Upper lobe of right lung (tissue), 1 donor: Measurements from ENCODE around the gene PSMB10. TPM values are rescaled to one million over a fixed set of nuclear protein-coding genes. Genes with fewer than 3 reads are reported as not detected.
A peak's percentile ranks its signal among the peaks of the same experiment; 100 is the strongest.

Experiments used
- ATAC-seq: fragments of 200-7000 bp; cut with Tn5 transposase; one replicate; pipeline ENCODE4 v1.9.1; 2020; ENCODE audit warnings: mild to moderate bottlenecking, moderate library complexity
- DNase-seq: peaks from one replicate; pipeline ENCODE4 v3.0.0-alpha.2; 2020
- H3K27ac ChIP-seq: fragments of 200-600 bp; one replicate; pipeline ENCODE4 v1.8.0; 2022
- H3K27me3 ChIP-seq: fragments of 200-600 bp; one replicate; pipeline ENCODE4 v1.8.0; 2022; ENCODE audit warnings: mild to moderate bottlenecking
- H3K36me3 ChIP-seq: fragments of 200-600 bp; one replicate; pipeline ENCODE4 v1.8.0; 2022
- H3K4me1 ChIP-seq: fragments of 200-600 bp; one replicate; pipeline ENCODE4 v1.8.0; 2022
- H3K4me3 ChIP-seq: fragments of 200-600 bp; one replicate; pipeline ENCODE4 v1.8.0; 2022; ENCODE audit warnings: mild to moderate bottlenecking
- H3K9me3 ChIP-seq: fragments of 200-600 bp; one replicate; pipeline ENCODE4 v1.8.0; 2022
- intact Hi-C: fragments of 100-400 bp; cut with DNase I; formaldehyde crosslinking; loops from one replicate; pipeline ENCODE4 v1.11.0; 2022
- total RNA-seq: library from RNA; stranded (reverse); fragmentation: NEBNext Ultra II Directional; extraction: Animal tissue kit (Norgen Biotek cat#: 25700); gene quantifications from one replicate; pipeline ENCODE4 v1.2.1, GENCODE V29; 2021
- TF ChIP-seq, protein P1 (sequence below): fragments of 200-600 bp; IDR thresholded peaks from one replicate; pipeline ENCODE4 v1.8.0; 2022; ENCODE audit warnings: antibody characterized with exemption
- donor health status: DM: no; HTN: yes; CAD: no; lungs with severe emphysema.

PSMB10 gene
- total RNA-seq, 1 donor from 2014 or later, result 71.6 TPM

DNA sequence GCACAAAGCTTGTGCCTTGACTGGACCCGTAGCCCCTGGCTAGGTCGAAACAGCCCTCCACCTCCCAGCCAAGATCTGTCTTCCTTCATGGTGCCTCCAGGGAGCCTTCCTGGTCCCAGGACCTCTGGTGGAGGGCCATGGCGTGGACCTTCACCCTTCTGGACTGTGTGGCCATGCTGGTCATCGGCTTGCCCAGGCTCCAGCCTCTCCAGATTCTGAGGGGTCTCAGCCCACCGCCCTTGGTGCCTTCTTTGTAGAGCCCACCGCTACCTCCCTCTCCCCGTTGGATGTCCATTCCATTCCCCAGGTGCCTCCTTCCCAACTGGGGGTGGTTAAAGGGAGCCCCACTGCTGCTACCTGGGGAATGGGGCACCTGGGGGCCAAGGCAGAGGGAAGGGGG is 8.5 kb downstream of the PSMB10 start:
- intact Hi-C loops, result loop anchor here (10.0 kb wide), 2 partner anchors 103 to 253 kb away; no protein-coding TSS in a partner anchor
- peaks cover 10% of the 10 kb centered on the region for H3K4me1 ChIP-seq
- no peaks in the 10 kb centered on the region for H3K27me3 ChIP-seq
- peaks cover 25% of the 10 kb centered on the region for H3K36me3 ChIP-seq
- DNase-seq (no peak), ATAC-seq (no peak)
- TF ChIP-seq, protein P1, sequence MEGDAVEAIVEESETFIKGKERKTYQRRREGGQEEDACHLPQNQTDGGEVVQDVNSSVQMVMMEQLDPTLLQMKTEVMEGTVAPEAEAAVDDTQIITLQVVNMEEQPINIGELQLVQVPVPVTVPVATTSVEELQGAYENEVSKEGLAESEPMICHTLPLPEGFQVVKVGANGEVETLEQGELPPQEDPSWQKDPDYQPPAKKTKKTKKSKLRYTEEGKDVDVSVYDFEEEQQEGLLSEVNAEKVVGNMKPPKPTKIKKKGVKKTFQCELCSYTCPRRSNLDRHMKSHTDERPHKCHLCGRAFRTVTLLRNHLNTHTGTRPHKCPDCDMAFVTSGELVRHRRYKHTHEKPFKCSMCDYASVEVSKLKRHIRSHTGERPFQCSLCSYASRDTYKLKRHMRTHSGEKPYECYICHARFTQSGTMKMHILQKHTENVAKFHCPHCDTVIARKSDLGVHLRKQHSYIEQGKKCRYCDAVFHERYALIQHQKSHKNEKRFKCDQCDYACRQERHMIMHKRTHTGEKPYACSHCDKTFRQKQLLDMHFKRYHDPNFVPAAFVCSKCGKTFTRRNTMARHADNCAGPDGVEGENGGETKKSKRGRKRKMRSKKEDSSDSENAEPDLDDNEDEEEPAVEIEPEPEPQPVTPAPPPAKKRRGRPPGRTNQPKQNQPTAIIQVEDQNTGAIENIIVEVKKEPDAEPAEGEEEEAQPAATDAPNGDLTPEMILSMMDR, result no peak
- H3K27ac ChIP-seq, result no peak overlapping the region
- H3K9me3 ChIP-seq, result no peaks in the 10 kb centered on the region
- H3K4me3 ChIP-seq, result no peak overlapping the region

DNA sequence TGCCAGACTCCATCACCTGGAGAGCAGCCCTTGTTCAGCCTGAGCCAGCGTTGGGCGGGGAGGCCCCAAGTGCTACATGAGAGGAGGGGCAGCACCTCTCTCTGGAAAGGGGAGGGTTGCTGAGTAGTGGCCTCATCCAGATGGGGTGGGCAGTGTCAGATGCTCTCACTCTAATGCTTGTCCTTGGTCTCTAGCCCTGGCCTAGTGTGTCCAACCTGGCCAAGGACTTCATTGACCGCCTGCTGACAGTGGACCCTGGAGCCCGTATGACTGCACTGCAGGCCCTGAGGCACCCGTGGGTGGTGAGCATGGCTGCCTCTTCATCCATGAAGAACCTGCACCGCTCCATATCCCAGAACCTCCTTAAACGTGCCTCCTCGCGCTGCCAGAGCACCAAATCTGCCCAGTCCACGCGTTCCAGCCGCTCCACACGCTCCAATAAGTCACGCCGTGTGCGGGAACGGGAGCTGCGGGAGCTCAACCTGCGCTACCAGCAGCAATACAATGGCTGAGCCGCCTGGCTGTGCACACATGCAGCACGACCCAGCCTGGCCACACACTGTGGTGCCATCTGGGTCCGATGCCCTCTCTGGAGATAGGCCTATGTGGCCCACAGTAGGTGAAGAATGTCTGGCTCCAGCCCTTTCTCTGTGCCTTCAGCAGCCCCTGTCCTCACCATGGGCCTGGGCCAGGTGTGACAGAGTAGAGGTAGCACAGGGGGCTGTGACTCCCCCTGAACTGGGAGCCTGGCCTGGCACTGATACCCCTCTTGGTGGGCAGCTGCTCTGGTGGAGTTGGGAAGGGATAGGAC is 9.3 kb downstream of the PSMB10 start:
- Histone ChIP-seq H3K4me3 (no peak overlapping the region), H3K4me1 (peaks cover 10% of the 10 kb centered on the region), H3K36me3 (peaks cover 25% of the 10 kb centered on the region), H3K27ac (no peak overlapping the region), H3K27me3 (no peaks in the 10 kb centered on the region), H3K9me3 (no peaks in the 10 kb centered on the region)
- no peak for ATAC-seq
- no peak for DNase-seq
- intact Hi-C loops, result loop anchor here (10.0 kb wide), 2 partner anchors 103 to 253 kb away; no protein-coding TSS in a partner anchor
- TF ChIP-seq, protein P1, result no peak

DNA sequence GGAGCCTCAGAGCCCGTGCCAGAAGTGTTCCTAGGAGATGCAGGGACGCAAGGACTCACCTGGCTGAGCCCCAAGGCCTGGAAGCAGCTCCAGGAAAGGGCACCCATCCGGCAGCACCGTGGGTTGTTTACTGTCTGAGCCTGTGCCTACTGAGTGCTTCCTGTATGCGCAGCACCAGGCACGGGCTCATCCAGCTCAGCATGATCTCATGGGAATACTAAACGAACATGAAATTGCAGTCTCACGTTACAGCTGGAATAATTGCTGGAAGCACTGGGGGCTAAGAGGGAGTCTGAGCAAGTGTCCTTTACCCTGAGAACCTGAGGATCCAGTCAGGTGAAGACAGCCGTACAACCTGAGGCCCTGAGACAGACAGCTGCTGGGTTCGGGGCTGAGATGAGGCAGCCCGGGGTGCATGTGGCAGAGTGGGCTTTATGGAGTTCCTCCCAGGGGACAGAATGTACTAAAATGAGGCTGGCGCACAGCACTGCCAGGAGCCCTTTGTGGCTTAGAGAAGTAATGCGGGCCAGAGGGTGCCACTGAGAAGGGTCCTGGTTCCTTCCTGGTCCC is 10.4 kb downstream of the PSMB10 start:
- peaks cover 10% of the 10 kb centered on the region for H3K4me1 ChIP-seq

DNA sequence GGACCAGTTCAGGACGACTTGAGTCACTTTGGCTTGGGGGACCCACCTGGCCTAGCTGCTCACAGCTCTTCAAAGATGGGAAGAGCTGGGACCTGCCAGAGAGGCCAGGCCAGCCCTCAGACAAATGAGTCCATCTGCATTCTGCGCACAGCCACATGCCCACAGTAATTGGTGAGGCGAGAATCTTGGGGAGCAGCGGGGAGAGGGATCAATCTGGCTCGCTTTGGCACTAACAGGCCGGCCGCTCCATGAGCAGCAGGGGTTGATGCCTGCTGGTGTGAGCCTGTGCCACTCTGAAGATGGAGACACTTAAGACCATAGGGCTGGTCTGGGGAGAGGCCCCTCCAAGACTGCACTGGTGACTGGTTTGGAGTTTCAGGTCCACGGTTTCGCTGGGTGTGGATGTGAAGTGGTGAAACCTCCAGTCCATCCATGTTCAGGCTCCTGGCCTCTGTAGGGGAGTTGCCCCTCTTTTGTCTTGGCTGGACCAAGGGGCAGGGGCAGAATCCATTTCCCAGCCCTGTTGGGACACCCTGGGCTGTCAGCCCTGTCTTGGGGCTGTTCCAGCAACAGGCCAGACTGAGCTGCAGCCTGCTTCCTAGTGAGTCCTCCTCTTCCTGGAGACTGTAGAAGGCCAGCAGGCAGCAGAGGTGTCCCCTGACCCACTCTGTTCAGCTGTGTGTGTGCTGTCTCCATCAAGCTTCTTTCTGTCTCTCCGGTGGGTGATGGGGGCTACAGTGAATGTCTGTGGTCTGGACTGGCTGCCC is 12.3 kb downstream of the PSMB10 start:
- Histone ChIP-seq H3K4me3 (no peak overlapping the region), H3K27me3 (no peaks in the 10 kb centered on the region), H3K27ac (no peak overlapping the region), H3K36me3 (peaks cover 21% of the 10 kb centered on the region), H3K4me1 (peaks cover 10% of the 10 kb centered on the region), H3K9me3 (no peaks in the 10 kb centered on the region)
- no peak for DNase-seq
- intact Hi-C loops, result loop anchor here (10.0 kb wide), 2 partner anchors 100 to 250 kb away; no protein-coding TSS in a partner anchor
- TF ChIP-seq, protein P1, result no peak
- ATAC-seq, result no peak

More for the DNA sequence above, 10.4 kb downstream of the PSMB10 start:
- Histone ChIP-seq H3K4me3 (no peak overlapping the region), H3K27me3 (no peaks in the 10 kb centered on the region), H3K36me3 (peaks cover 25% of the 10 kb centered on the region), H3K27ac (peak overlapping the region; percentile 47), H3K9me3 (no peaks in the 10 kb centered on the region)
- TF ChIP-seq, protein P1, result no peak
- DNase-seq (no peak), ATAC-seq (peak; percentile 27)
- intact Hi-C loops, result loop anchor here (10.0 kb wide), 2 partner anchors 101 to 251 kb away; no protein-coding TSS in a partner anchor

DNA sequence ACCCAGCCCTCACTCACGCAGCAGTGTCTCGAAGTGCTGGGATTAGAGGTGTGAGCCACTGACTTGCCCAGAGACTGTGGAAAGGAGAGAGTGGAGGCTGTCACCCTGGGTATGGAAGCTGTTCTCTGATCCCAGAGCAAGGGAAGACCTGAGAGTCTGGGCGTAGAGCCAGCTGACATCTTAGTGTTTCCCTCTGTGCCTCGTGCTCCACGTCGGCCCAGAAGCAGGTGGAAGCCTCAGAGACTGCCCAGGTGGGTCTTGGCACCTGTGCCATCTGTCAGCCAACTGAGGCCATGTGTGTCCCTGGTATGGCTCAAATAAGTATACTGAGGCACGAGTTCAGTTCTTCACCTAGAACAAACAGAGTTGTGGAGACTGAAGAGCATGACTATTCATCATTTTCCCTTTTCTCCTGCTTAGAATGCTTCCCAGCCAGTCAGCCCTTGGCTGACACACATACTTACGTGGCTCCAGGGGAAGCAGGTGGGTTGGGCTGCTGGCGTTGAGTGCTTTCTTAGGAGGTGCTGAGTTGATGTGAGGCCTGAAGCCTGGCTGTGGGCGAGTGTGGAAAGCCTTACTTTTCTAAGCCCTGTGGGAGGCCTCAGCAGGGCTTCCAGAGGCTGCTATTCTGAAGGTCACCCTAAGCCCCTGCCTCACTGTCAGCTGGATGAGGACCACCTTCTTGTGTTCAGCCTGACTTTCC is 13.1 kb downstream of the PSMB10 start:
- DNase-seq, result no peak

More for the DNA sequence above, 13.1 kb downstream of the PSMB10 start:
- Histone ChIP-seq H3K4me1 (peaks cover 10% of the 10 kb centered on the region), H3K36me3 (peaks cover 14% of the 10 kb centered on the region), H3K9me3 (no peaks in the 10 kb centered on the region), H3K27ac (no peak overlapping the region), H3K4me3 (no peak overlapping the region), H3K27me3 (no peaks in the 10 kb centered on the region)
- intact Hi-C loops, result loop anchor here (10.0 kb wide), 2 partner anchors 99 to 249 kb away; no protein-coding TSS in a partner anchor
- ATAC-seq, result no peak
- TF ChIP-seq, protein P1, result no peak
